ENCODE measurements around the gene BUD13.

DNA sequence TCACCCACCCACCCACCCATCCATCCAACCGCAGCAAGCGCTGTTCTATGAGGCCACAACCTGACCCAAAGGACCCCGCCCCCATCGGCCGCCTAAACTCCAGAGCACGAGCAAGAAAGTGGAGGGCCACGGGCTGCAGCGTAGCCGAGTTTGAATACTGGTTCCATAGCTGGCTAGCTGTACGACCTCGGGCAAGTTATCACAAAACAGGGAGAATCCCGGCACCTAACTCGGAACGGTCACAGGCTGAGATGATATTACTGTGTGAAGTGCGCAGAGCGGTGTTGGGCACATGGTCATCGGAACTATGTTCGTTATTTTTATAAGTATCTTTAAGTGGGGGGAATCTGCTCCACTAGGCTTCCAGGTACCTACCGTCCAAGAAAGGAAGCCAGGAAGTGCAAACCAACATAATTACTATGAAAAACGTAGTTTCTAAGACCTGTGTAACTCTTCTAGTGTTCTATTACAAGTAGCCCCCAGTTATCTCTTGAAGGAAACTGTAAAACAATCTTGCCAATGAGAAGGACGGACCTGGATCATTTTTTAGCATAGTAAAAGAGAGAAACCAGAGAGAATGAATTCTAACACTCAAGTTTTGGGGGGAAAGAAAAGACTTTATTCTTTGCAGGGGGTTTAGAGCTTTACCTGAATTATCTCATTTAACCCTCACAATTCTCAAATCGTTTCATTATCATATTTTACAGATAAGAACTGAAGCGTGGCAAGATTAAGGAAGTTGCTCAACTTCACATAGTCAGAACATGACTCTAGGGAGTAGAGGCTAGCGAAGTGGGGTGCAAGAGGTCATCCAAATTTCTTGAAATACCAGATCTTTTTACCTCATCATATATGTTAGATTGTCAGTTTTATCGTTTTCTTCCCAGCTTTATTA lies 663 bp upstream of the BUD13 start:
- TF ChIP-seq EZH2 (IDR thresholded peaks at IDR 0.05; ENCODE audit: borderline replicate concordance, insufficient read depth, low read length, poor library complexity, severe bottlenecking) (no peak), CTCF (IDR thresholded peaks at IDR 0.05; ENCODE audit: poor library complexity, severe bottlenecking) (no peak), TAF1 (IDR thresholded peaks at IDR 0.05; ENCODE audit: low read depth) (no peak), POLR2AphosphoS5 (IDR thresholded peaks at IDR 0.05) (no peak)
